Activated CD4-positive, CD25-positive, alpha-beta regulatory T cell treated with anti-CD3 and anti-CD28 coated beads, Interleukin-2, amount 50 U/mL, for 16 hours (primary cell): ENCODE results near the gene MYOZ2.

Experiments used
- DNase-seq: peaks from one replicate; pipeline ENCODE4 v3.0.0-alpha.2; 2020; ENCODE audit warnings: low read depth, low spot score

MYOZ2 gene

GRCh38 chr4:119191505-119191904 is 55.9 kb downstream of the MYOZ2 start:
- DNase-seq: no peak

DNA sequence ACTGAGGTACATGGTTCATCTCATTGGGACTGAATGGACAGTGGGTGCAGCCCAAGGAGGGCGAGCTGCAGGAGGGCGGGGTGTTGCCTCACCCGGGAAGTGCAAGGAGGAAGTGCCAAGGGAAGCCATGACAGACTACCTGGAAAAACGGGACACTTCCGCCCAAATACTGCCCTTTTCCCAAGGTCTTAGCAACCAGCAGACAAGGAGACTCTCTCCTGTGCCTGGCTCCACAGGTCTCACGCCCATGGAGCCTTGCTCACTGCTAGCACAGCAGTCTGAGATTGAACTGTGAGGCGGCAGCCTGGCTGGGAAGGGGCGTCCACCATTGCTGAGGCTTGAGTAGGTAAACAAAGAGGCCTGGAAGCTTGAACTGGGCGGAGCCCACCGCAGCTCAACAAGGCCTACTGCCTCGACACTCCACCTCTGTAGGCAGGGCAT is 62.2 kb downstream of the MYOZ2 start:
- DNase-seq: no peak

DNA sequence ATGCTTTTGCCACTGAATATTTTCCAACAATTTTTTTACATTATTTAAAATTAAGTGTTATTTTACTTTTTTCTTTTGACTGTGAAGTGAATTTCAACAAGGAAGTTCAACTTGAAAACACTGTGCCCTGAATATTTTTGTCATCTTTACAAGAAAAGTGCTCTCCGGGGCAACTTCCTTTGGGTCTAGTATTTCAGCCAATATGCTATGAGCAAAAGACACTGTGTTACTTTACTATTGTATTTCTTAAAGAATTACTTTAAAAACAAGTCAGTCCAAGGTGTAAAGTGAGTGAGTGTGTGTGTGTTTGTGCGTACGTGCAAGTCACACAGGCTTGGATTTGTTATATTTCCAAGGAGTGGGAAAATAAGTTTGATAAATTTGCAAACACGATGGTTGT is 69.3 kb downstream of the MYOZ2 start:
- no peak for DNase-seq

- DNase-seq: no peak
Observed at GRCh38 chr4:119205690-119206089, 70.1 kb downstream of the MYOZ2 start.

DNA sequence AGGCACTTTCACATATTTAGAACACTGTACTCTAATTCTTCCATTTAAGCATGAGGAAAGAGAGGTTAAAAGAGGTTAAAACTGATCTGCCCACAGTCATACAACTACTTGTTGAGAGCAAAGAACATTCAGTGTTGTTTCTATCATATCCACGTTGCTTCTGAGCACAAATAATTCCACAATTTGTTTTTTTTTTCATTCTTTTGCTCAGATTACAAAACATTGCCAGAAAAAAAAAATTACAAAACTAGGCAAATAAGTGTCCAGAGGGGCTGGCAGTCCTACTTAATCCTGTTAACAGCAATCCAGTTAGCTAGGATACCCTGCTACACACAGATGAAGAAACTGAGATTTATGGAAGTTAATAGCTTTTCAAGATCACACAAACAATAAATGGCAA is 70.5 kb downstream of the MYOZ2 start:
- no peak for DNase-seq

- no peak for DNase-seq
Observed at GRCh38 chr4:119207051-119207450, 71.4 kb downstream of the MYOZ2 start.

DNA sequence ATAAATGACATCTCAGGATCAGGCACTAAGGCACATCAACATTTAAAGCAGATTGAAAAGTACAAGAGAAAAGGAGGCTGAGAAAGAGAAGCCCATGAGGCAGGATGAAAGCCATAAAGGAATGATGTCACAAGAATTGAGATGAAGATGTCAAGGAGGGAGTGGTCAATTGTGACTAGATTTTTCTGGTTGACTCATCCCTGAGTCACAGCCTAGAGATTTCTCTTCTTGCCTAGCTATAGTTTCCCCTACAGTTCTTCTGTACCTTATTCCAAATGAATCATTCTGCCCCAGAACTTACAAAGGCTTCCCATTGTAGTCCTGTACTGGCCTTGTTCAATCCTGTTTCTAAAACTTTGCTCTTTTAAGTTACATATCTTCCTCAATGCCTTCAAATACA is 73.4 kb downstream of the MYOZ2 start:
- DNase-seq: peak; percentile 10

DNA sequence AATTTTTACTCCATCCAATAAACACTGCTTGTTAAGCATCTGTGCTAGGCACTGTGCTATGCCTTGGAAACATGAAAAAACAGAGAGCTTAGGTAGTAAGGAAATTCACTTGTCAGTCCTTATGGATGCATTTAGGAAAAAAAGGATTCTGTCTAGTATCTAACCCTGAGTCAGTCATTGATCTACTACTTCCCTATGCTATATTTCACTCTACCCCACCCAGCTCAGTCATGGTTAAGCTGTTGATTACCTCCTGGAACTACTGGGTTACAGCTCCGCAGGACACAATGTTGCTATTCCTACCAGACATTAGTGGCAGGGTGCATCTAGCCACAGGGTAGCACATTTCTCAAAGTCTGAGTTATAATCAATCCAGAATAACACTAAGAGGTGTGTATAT is 74.0 kb downstream of the MYOZ2 start:
- DNase-seq: no peak

- no peak for DNase-seq
Observed at GRCh38 chr4:119210775-119211174, 75.1 kb downstream of the MYOZ2 start.

- DNase-seq: no peak
Observed at GRCh38 chr4:119211867-119212233, 76.2 kb downstream of the MYOZ2 start.

DNA sequence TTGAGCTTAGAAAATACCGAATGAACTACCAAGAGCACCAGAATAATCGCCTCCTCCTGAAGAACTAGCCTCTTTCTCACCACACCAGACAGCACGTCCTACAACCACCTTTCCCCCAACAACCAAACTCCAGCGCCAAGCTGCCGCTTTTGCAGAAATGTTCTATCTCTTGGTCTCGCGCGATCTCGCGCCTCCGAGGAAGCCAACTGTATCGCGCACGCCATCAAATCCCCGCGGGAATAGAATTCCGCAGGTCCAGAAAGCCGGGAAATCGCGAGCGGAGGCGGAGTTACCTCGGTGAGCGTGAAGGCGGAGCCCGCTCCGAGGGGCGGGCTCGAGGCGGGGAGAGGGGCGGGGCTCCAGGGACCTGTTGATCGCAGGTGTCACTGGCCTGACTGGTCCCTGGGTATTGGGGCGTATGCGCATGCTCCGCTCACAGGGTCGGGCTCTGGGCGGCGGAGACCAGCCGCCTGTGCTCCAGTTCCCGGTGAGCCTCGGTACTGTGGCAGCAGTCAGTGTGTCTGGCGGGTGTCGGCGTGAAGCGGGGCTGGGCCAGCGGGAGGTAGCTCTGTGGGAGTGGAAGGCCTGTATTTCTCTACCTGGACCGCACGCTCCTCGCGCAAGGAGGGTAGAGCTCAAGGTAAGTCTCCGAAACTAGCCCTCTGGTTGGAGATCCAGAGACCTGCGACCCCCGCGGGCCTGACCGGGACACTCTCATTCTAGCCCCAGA is 76.8 kb downstream of the MYOZ2 start, which contains the start of gene USP53:
USP53 (plus strand) TSS at position 480 of the 730 bp plus-strand sequence. CDS start 27,047 bp downstream, outside the sequence.
- DNase-seq: peak; percentile 92

- DNase-seq: peak; percentile 30
Observed at GRCh38 chr4:119212964-119213606, 77.5 kb downstream of the MYOZ2 start.

- no peak for DNase-seq
Observed at GRCh38 chr4:119218093-119218492, 82.5 kb downstream of the MYOZ2 start.

- no peak for DNase-seq
Observed at GRCh38 chr4:119221412-119221811, 85.8 kb downstream of the MYOZ2 start.

DNA sequence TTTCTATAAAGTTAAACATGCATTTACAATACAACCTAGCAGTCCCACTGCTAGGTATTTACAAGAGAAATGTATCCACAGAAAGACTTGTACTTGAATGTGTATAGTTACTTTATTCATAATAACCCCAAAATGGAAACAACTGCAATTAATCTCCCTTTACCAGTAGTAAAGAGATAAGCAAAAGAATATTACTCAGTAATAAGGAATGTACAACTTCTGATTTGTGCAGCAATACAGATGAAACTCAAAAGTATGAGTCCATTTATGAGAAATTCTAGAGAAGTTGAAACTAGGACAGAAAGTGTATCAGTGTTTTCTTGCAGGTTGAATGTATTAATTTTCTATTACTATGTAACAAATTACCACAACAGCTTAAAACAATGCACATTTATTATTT is 92.1 kb downstream of the MYOZ2 start:
- DNase-seq: no peak

DNA sequence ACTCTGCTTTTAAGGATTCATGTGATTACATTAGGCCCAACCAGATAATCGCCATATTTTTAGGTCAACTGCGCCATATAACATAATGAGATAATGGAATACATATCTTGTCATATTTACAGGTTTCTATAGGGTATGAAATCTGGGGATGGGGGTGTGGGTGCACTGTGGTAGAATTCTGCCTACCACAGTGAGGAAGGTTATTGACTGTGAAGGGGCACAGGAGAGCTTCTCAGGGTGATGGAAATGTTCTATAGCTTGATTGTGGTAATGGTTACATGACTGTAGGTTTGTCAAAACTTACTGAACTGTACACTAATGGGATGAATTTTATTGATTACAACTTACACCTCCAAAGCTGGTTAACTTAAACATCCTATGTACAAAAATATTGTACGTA is 92.8 kb downstream of the MYOZ2 start:
- no peak for DNase-seq

GRCh38 chr4:119229908-119230687 is 94.5 kb downstream of the MYOZ2 start:
- DNase-seq: no peak

DNA sequence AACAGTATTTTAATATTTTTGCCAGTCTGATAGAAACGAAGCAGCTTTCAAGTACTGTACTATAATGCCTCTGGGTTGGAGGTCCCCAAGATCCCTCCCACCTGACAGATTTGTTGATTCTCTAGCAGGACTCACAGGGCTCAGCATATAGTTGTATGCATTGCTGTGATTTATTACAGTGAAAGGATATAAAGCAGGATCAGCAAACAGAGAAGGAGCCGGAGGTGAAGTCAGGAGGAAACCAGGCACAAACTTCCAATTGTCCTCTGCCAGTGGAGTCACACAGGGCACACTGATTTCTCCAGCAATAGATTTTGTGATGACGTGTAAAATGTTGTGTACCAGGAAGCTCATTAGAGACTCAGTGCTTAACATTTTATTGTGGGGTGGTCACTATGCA is 95.9 kb downstream of the MYOZ2 start:
- no peak for DNase-seq

- no peak for DNase-seq
Observed at GRCh38 chr4:119232286-119232685, 96.7 kb downstream of the MYOZ2 start.

DNA sequence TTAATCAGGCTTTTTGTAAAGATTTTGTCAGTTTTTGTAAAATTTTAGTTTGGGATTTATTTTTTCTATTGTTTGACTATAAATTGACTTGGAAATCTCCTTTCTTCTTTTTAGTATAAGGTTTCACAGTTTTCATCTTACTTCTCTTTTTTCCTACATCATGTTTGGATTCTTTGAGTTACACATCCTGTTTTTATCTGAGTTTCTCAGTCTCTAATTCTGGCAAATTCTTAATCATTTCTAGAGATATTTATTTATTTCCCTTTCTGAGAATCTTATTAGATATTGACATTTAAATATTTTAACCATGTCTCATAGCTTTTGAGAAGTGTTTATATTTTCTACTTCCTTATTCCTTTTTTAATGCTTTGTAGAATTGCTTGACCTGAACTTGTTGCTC is 97.6 kb downstream of the MYOZ2 start:
- DNase-seq: no peak

DNA sequence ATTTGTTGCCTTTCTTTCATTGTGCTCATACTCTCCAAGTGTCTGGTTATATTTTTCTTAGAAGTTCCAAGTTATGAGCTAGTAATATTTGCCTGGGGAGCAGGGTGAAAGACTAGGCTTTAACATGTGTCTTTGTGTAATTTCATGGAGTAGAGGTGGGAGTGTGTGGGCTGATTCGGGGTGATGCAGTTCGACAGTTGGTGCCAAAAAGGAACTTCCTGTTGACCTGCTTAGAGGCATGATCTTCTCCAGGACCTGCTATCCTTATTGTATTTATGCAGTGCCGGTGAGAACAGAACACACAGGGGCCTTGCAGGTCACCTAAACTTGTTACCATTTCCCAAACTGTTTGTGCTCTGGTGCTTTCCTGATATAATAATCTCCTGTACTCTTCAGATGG is 98.1 kb downstream of the MYOZ2 start:
- no peak for DNase-seq

DNA sequence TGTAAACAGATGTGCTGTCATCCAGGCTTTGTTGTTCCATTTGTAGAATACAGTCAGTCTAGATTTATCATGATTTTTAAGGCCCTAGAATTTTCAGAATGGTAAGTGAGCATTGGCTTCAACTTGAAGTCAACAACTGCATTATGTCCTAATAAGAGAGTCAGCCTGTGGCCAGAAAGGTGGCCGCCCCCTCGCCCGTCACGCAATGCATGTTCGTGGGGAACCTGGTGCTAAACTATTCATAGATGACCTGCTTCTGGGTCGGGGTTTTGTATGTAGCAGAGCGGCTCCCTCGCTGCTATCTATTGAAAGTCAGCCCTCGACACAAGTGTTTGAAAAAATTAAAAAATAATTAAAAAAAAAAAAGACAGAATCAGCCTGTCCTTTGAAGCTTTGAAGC is 101.6 kb downstream of the MYOZ2 start:
- DNase-seq: no peak
